MM.1S (cell line): ENCODE results near the gene CCDC177.

Experiments used
- CTCF ChIP-seq: fragments of 300-600 bp; sonication (generic); IDR thresholded peaks from 2 replicates; pipeline ENCODE4 v1.5.1; 2016; ENCODE audit warnings: antibody characterized with exemption, low read length, mixed read lengths
- EZH2 ChIP-seq: fragments of 300-600 bp; sonication (generic); optimal IDR thresholded peaks from 2 replicates; pipeline ENCODE3; 2017; ENCODE audit warnings: low read depth, mild to moderate bottlenecking, antibody characterized with exemption, low read length, mixed read lengths

GRCh38 chr14:69573831-69574262 lies 824 bp downstream of the CCDC177 start:
- TF ChIP-seq CTCF (no peak), EZH2 (no peak)
